Stomach (tissue), 4 donors: ENCODE results near the gene FRYL.

Source experiments
- CTCF ChIP-seq, 7 experiments: fragments of 450-650 bp in 4 of 7; fragments of 200-600 bp in 3 of 7; sonication (generic) in 3 of 7; IDR thresholded peaks; one replicate each; pipeline ENCODE4 v1.5.1; 2016 to 2019; ENCODE audit warnings: antibody characterized with exemption in 7 of 7, control low read depth in 2 of 7, mild to moderate bottlenecking in 1 of 7
- EP300 ChIP-seq: sonication (generic); formaldehyde crosslinking; IDR thresholded peaks from one replicate; pipeline ENCODE4 v1.6.1; 2017; ENCODE audit warnings: antibody characterized with exemption
- POLR2A ChIP-seq, 4 donors: fragments of 450-650 bp; IDR thresholded peaks; one replicate each; pipeline ENCODE4 v1.6.1; 2016; ENCODE audit warnings: antibody characterized with exemption in 4 of 4, control low read depth in 2 of 4, mild to moderate bottlenecking in 1 of 4, moderate library complexity in 1 of 4

DNA sequence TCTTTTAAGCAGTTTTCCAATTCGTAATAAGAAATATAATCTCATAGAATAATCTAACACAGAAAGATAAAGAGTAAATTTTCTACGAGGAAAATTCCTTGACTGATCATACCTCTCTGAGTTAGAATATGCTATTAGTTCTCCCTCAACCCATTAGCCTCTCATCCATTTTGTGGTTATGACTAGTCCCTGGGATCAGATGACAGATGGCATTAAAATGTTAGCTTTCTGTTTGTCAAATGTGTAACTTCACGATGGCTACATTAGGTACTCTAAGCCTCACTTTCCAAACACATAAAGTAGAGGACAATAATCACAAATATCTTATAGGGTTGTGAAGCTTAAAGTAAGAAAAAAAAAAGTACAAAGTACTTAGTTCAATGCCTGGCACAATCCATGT lies 177.9 kb downstream of the FRYL start:
- no peak for TF ChIP-seq CTCF (IDR thresholded peaks at IDR 0.05)
- TF ChIP-seq POLR2A (IDR thresholded peaks at IDR 0.05), result no peak
- TF ChIP-seq EP300, result no peak
